GM13976 (cell line): ENCODE data around the gene SRGAP1.
"Not testable (repeated sequence)": the region's sequence is repeated elsewhere in the genome, so short reads cannot be mapped to it uniquely, and the experiment has no call there.

Source experiments
- DNase-seq: peaks from one replicate; pipeline ENCODE4 v3.0.0; 2012; ENCODE audit warnings: low spot score
- in situ Hi-C: fragments of 300-500 bp; cut with MboI; formaldehyde crosslinking; loops from one replicate; pipeline ENCODE4 v1.12.0; 2022; ENCODE audit warnings: low sequenced_read_pairs, mixed read lengths, inconsistent platforms; ENCODE audit not compliant: unreplicated experiment
- TF ChIP-seq, protein P1 (sequence below): IDR thresholded peaks from 2 replicates; pipeline ENCODE4 v1.5.1; 2012; ENCODE audit warnings: borderline replicate concordance, mild to moderate bottlenecking; ENCODE audit not compliant: insufficient read depth; ENCODE audit errors: extremely low read depth, missing control alignments, control extremely low read depth

SRGAP1 gene

DNA sequence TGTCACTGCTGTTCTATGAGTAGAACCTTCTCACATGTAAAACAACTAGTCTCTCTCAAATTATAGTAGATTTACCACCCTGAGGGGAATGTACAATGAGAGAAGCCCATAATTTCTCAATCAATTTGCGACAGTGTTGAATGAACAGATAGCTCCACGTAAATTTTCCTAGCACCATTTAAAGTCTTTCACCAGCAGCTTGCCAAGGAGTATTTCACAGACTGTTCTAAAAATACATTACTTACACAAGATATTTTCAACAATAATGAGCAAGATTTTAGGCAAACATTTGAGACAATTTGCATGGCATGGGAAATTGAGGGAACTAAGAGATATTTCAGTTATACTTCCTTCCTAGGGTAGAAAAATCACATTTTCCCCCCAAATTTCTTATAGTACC lies 226.0 kb downstream of the SRGAP1 start:
- in situ Hi-C loops: no loop called here
- TF ChIP-seq, protein P1, sequence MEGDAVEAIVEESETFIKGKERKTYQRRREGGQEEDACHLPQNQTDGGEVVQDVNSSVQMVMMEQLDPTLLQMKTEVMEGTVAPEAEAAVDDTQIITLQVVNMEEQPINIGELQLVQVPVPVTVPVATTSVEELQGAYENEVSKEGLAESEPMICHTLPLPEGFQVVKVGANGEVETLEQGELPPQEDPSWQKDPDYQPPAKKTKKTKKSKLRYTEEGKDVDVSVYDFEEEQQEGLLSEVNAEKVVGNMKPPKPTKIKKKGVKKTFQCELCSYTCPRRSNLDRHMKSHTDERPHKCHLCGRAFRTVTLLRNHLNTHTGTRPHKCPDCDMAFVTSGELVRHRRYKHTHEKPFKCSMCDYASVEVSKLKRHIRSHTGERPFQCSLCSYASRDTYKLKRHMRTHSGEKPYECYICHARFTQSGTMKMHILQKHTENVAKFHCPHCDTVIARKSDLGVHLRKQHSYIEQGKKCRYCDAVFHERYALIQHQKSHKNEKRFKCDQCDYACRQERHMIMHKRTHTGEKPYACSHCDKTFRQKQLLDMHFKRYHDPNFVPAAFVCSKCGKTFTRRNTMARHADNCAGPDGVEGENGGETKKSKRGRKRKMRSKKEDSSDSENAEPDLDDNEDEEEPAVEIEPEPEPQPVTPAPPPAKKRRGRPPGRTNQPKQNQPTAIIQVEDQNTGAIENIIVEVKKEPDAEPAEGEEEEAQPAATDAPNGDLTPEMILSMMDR: no peak

DNA sequence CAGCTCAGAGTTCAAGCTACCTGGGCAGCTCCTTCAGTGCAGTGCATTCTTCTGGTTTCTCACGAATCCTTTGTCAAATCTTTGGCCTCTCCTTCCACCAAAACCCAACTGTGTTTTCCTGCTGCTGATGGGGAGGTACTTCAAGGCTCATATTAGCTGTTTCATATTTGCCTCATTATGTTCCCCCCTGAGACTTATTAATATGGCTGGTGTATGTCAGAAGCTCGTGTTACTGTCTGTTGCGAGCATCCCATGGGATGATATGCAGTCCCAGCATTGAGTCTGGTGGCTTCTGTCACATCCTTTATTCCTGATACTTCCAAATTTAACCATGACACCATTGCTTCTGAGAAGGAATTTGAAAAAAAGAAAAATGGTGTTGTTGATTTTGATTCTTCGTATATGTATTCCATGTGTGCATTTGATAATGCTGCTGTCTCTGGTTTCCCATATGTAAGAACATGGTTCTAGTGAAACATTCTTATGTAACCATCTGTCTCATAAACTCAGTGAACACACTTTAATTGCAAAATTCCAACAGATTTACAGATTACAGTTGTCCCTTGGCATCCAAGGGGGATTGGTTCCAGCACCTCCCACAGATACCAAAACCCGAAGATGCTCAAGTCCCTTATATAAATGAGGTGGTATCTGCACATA lies 228.5 kb downstream of the SRGAP1 start:
- DNase-seq: no peak
- in situ Hi-C loops: no loop called here
- TF ChIP-seq, protein P1: no peak

More for the DNA sequence above, 226.0 kb downstream of the SRGAP1 start:
- no peak for DNase-seq

DNA sequence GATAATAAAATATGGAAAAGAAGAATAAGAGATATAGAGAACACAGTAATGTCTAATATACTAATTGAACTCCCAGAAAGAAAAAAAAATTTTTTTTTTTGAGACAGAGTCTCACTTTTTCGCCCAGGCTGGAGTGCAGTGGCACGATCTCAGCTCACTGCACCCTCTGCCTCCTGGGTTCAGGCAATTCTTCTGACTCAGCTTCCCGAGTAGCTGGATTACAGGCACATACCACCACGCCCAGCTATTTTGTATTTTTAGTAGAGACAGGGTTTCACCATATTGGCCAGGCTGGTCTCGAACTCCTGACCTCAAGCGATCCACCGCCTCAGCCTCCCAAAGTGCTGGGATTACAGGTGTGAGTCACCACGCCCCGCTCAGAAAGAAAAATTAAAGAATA lies 232.1 kb downstream of the SRGAP1 start:
- DNase-seq, in situ Hi-C loops: not testable (repeated sequence)

DNA sequence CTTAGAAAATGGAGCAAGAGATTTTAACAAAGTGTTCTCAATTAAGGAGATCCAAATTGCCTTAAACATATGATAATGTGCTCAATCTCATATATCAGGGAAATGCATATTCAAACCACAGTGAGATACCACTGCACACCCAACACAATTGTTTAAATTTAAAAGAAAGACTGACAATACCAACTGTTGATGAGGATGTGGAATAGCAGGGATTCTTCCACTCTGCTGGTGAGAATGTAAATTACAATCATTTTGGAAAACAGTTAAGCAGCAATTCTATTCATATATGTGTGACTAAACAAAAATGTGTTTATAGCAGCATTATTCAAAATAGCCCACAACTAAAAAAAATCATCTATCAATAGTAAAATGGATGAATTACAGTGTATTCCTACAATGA lies 233.4 kb downstream of the SRGAP1 start:
- DNase-seq: no peak
- TF ChIP-seq, protein P1: no peak
- in situ Hi-C loops: no loop called here

DNA sequence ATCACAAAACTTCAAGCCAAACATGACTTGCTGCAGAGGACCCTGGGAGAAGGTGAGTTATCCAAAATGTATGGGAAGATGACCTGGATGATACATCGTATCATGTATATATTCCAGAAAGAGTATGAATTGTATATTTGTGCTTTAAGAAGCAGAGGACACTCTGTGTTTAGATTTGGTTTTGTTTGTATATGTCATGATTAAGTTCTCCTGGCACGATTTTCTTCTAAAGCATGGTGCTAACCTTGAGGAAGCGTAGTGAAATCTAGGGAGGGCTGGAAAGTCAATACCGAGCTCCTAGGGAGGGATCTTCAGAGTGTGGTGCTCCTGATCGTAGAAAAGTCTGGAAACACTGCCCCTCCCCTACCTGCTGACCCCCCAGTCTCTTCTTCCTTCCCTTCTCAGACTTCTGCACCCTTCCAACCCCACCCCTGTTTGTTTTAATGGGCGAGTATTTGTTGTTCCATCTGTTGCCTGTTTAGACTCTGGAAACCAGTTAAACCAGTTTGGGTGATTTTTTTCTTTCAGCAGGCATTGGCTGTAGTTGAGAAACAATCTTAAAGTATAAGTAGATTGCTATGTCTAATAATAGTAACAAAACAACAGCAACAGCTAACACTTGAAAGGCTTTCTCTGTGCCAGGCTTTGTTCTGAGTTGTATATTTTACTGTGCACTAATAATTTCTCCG lies 236.0 kb downstream of the SRGAP1 start:
- TF ChIP-seq, protein P1: no peak
- DNase-seq: no peak
- in situ Hi-C loops: no loop called here

DNA sequence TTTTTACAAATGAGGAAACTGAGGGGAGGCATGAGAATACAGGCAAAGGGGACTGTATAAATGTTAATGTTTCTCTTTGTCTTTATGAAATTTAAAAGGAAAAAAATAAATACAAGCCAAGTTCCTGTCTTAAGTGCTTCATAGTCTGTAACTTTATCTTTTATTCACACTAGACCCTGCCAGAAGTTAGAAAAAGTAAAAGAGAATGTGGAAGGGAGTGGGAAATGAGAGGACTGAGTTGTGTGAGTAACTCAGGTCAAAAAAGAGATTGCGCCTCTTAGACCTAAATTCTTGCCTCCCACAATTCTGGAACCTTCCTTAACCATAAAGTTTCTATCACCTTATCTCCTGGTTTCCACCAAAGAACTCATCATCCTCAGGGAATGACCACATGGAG lies 236.5 kb downstream of the SRGAP1 start:
- no peak for DNase-seq
- in situ Hi-C loops: no loop called here
- TF ChIP-seq, protein P1: no peak

DNA sequence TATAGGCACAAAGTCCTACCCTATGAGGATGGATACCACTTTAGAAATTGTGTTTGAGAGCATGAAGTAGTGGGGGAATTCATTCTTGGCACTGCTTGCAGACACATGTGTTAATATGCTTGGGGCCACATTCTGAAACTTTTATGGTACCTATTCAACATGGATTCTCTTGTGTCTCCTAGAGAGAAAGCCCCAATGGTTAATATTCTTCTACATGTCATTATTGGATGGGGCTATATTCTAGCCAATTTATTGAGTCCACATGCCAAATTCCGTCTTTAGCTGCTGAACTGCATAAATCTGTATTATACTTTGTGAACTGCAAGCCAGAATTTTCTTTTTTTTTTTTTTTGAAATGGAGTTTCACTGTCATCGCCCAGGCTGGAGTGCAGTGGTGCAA lies 237.6 kb downstream of the SRGAP1 start:
- TF ChIP-seq, protein P1: no peak
- in situ Hi-C loops: no loop called here
- DNase-seq: no peak
